ENCODE results near the gene ANLN.

Gene ANLN

GRCh38 chr7:36389371-36390198, at the start of gene ANLN:
Gene ANLN, plus strand, starts transcription at chr7:36389862. Its CDS starts 165 bp downstream, at chr7:36390027.
- DNase-seq (ENCODE audit: insufficient read length, low spot score): peak; percentile 71
- no peak for FAIRE-seq
- no peak for TF ChIP-seq CTCF (IDR thresholded peaks at IDR 0.05; ENCODE audit: insufficient read depth, missing control alignments)

GRCh38 chr7:36343548-36343947, 46.1 kb upstream of the ANLN start:
- FAIRE-seq (no peak), DNase-seq (ENCODE audit: insufficient read length, low spot score) (no peak)
- no peak for TF ChIP-seq CTCF (IDR thresholded peaks at IDR 0.05; ENCODE audit: insufficient read depth, missing control alignments)

- FAIRE-seq: no peak
- no peak for TF ChIP-seq CTCF (IDR thresholded peaks at IDR 0.05; ENCODE audit: insufficient read depth, missing control alignments)
- DNase-seq (ENCODE audit: insufficient read length, low spot score): no peak
Measured at GRCh38 chr7:36344622-36345021, 45.0 kb upstream of the ANLN start.

- no peak for TF ChIP-seq CTCF (IDR thresholded peaks at IDR 0.05; ENCODE audit: insufficient read depth, missing control alignments)
- DNase-seq (ENCODE audit: insufficient read length, low spot score): no peak
- no peak for FAIRE-seq
Measured at GRCh38 chr7:36346260-36346831, 43.3 kb upstream of the ANLN start.

GRCh38 chr7:36348256-36348655, 41.4 kb upstream of the ANLN start:
- no peak for TF ChIP-seq CTCF (IDR thresholded peaks at IDR 0.05; ENCODE audit: insufficient read depth, missing control alignments)
- FAIRE-seq: peak; percentile 25
- no peak for DNase-seq (ENCODE audit: insufficient read length, low spot score)

- DNase-seq (ENCODE audit: insufficient read length, low spot score): no peak
Measured at GRCh38 chr7:36348771-36349170, 40.9 kb upstream of the ANLN start.

More at GRCh38 chr7:36348771-36349170, 40.9 kb upstream of the ANLN start:
- no peak for TF ChIP-seq CTCF (IDR thresholded peaks at IDR 0.05; ENCODE audit: insufficient read depth, missing control alignments)
- FAIRE-seq: no peak
